B cell (primary cell): ENCODE measurements around the gene OR6C2.

ENCODE experiments used
- EZH2 ChIP-seq: IDR thresholded peaks from 2 replicates; pipeline ENCODE4 v1.6.1; 2012; ENCODE audit warnings: borderline replicate concordance, low read depth, mild to moderate bottlenecking, moderate library complexity, low read length; ENCODE audit not compliant: insufficient read depth, poor library complexity, severe bottlenecking
- TF ChIP-seq, protein P1 (sequence below): fragments of 200-600 bp; IDR thresholded peaks from one replicate; pipeline ENCODE4 v1.8.0; 2022; ENCODE audit warnings: antibody characterized with exemption, mild to moderate bottlenecking

DNA sequence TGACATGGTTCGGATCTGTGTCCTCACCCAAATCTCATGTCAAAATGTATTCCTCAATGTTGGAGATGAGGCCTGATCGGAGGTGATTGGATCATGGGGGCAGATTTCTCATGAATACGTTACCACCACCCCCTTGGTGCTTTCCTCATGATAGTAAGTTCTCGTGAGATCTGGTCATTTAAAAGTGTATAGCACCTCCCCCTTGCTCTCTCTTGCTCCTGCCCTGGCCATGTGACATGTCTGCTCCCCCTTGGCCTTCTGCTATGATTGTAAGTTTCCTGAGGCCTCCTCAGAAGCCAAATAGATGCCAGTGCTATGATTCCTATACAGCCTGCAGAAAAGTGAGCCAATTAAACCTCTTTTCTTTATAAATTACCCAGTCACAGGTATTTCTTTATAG, 55.4 kb downstream of the OR6C2 start:
- TF ChIP-seq, protein P1, sequence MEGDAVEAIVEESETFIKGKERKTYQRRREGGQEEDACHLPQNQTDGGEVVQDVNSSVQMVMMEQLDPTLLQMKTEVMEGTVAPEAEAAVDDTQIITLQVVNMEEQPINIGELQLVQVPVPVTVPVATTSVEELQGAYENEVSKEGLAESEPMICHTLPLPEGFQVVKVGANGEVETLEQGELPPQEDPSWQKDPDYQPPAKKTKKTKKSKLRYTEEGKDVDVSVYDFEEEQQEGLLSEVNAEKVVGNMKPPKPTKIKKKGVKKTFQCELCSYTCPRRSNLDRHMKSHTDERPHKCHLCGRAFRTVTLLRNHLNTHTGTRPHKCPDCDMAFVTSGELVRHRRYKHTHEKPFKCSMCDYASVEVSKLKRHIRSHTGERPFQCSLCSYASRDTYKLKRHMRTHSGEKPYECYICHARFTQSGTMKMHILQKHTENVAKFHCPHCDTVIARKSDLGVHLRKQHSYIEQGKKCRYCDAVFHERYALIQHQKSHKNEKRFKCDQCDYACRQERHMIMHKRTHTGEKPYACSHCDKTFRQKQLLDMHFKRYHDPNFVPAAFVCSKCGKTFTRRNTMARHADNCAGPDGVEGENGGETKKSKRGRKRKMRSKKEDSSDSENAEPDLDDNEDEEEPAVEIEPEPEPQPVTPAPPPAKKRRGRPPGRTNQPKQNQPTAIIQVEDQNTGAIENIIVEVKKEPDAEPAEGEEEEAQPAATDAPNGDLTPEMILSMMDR = no peak
- TF ChIP-seq EZH2 = no peak
